HepG2 (cell line): ENCODE measurements around the gene ANKRD11. TPM values are rescaled to one million over a fixed set of nuclear protein-coding genes. Genes with fewer than 3 reads are reported as not detected.

Source experiments
- AGO2 ChIP-seq: fragments of 200-400 bp; formaldehyde crosslinking; optimal IDR thresholded peaks from 2 replicates; pipeline ENCODE3; 2017; ENCODE audit warnings: mild to moderate bottlenecking, low read depth, low read length, moderate library complexity
- AHDC1 ChIP-seq: sonication (generic); formaldehyde crosslinking; IDR thresholded peaks from 2 replicates; pipeline ENCODE4 v1.5.1; 2020; ENCODE audit warnings: mild to moderate bottlenecking, missing genetic modification reagents, borderline replicate concordance
- BCL6 ChIP-seq: IDR thresholded peaks from 2 replicates; pipeline ENCODE4 v1.6.1; 2016; ENCODE audit warnings: missing genetic modification reagents, missing compliant biosample characterization
- NRL ChIP-seq: sonication (generic); formaldehyde crosslinking; IDR thresholded peaks from 2 replicates; pipeline ENCODE4 v1.5.0; 2020; ENCODE audit warnings: missing genetic modification reagents, mild to moderate bottlenecking, moderate library complexity, borderline replicate concordance
- PAF1 ChIP-seq: IDR thresholded peaks from 2 replicates; pipeline ENCODE4 v1.6.1; 2016; ENCODE audit warnings: missing genetic modification reagents, missing compliant biosample characterization
- PHF8 ChIP-seq: sonication (generic); formaldehyde crosslinking; IDR thresholded peaks from 2 replicates; pipeline ENCODE4 v1.5.0; 2020; ENCODE audit warnings: missing genetic modification reagents
- POGK ChIP-seq: sonication (generic); formaldehyde crosslinking; conservative IDR thresholded peaks from 2 replicates; pipeline ENCODE4 v1.8.0; 2022; ENCODE audit warnings: mild to moderate bottlenecking, moderate library complexity, missing genetic modification reagents
- RBM22 ChIP-seq: fragments of 200-400 bp; formaldehyde crosslinking; optimal IDR thresholded peaks from 2 replicates; pipeline ENCODE3; 2017; ENCODE audit warnings: mild to moderate bottlenecking, low read length, moderate library complexity
- REXO4 ChIP-seq: sonication (generic); formaldehyde crosslinking; IDR thresholded peaks from 2 replicates; pipeline ENCODE4 v1.8.0; 2022; ENCODE audit warnings: missing genetic modification reagents, mild to moderate bottlenecking, borderline replicate concordance
- SALL1 ChIP-seq: sonication (generic); formaldehyde crosslinking; IDR thresholded peaks from 2 replicates; pipeline ENCODE4 v1.8.0; 2022; ENCODE audit warnings: mild to moderate bottlenecking, missing genetic modification reagents
- THAP11 ChIP-seq: IDR thresholded peaks from 2 replicates; pipeline ENCODE4 v1.6.1; 2016; ENCODE audit warnings: missing biosample characterization, missing genetic modification reagents
- ZBED4 ChIP-seq: sonication (generic); formaldehyde crosslinking; IDR thresholded peaks from 2 replicates; pipeline ENCODE4 v1.4.0; 2020; ENCODE audit warnings: missing genetic modification reagents, borderline replicate concordance
- ZNF691 ChIP-seq: sonication (generic); formaldehyde crosslinking; IDR thresholded peaks from 2 replicates; pipeline ENCODE4 v1.4.0; 2020; ENCODE audit warnings: missing genetic modification reagents, low read depth, mild to moderate bottlenecking, borderline replicate concordance
- ZNF724P ChIP-seq: sonication (generic); formaldehyde crosslinking; IDR thresholded peaks from 2 replicates; pipeline ENCODE4 v1.8.0; 2022; ENCODE audit warnings: missing genetic modification reagents, borderline replicate concordance
- ZNF737 ChIP-seq: sonication (generic); formaldehyde crosslinking; IDR thresholded peaks from 2 replicates; pipeline ENCODE4 v1.5.0; 2020; ENCODE audit warnings: missing genetic modification reagents, mild to moderate bottlenecking, borderline replicate concordance
- polyA plus RNA-seq, 8 experiments: library from polyadenylated mRNA; depleted of rRNA in 3 of 8; stranded (reverse) in 7 of 8; unstranded in 1 of 8; fragments of >200 nt; fragmentation: Illumina TruSeq in 4 of 8; extraction: Trizol in 4 of 8; gene quantifications; 2 replicates each; pipeline versions ENCODE4 v1.2.1 to v1.2.3, GENCODE V29; 2011 to 2016; ENCODE audit warnings: low read depth in 4 of 8, missing spikeins in 1 of 8, mixed read lengths in 1 of 8; ENCODE audit not compliant: insufficient read depth in 1 of 8
- total RNA-seq, 5 experiments: library from RNA; depleted of rRNA; stranded (reverse); fragments of >200 nt; fragmentation: Illumina TruSeq; extraction: Trizol; gene quantifications; 2 replicates each; pipeline ENCODE4 v1.2.3, GENCODE V29; 2016; ENCODE audit warnings: low read depth in 1 of 5

The ANKRD11 gene
- total and polyA plus RNA-seq, 2 of the 13 experiments (the other 11 are each of a cell fraction or from before 2014, with no cell fraction given) = 21.4 to 38.4 TPM

- no peak for TF ChIP-seq AHDC1
- no peak for TF ChIP-seq PHF8 (CRISPR knock-in tag)
- TF ChIP-seq REXO4 (CRISPR knock-in tag) = 0 out of 2 replicates have a peak, but pooled peaks have one; percentile 32
- TF ChIP-seq ZNF737 (CRISPR knock-in tag) = 0 out of 2 replicates have a peak, but pooled peaks have one; percentile 3
- no peak for TF ChIP-seq ZNF724P
- peak; percentile 77; the same call in 1 of the 2 replicates for TF ChIP-seq NRL (CRISPR knock-in tag)
- TF ChIP-seq ZBED4 (CRISPR knock-in tag) = no peak
- 0 out of 2 replicates have a peak, but pooled peaks have one; percentile 48 for TF ChIP-seq PAF1 (CRISPR knock-in tag)
- TF ChIP-seq POGK (CRISPR knock-in tag) = 0 out of 2 replicates have a peak, but pooled peaks have one; percentile 42
- TF ChIP-seq THAP11 (CRISPR knock-in tag) = no peak
- TF ChIP-seq SALL1 = 0 out of 2 replicates have a peak, but pooled peaks have one; percentile 5
- peak; percentile 47 for TF ChIP-seq AGO2
- peak; percentile 69 for TF ChIP-seq RBM22
- TF ChIP-seq BCL6 (CRISPR knock-in tag) = no peak
- no peak for TF ChIP-seq ZNF691 (CRISPR knock-in tag)
Observed at GRCh38 chr16:89352091-89352681, 138.2 kb downstream of the ANKRD11 start (continued).
